Measurements from ENCODE around the gene NFAT5.

NFAT5 gene

DNA sequence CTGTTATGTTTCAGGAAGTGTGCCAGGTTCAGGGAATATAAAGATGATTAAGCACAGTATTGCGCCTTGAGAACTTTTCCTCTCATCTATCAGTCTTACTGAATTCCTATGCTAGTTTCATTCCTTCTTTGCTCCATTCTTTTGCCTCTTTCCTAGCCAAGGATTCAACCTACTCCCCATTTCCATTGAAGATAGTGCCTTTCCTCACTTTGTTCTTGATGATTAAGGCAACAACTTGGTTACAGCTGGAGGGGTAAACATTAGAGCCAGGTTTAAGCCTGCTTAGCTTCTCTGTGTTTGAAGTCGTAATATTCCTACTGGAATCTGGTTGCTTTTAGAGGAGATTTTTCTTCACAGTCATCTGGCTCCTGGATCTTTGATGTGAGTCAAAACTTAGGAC lies 85.5 kb downstream of the NFAT5 start:
- no peak for DNase-seq

DNA sequence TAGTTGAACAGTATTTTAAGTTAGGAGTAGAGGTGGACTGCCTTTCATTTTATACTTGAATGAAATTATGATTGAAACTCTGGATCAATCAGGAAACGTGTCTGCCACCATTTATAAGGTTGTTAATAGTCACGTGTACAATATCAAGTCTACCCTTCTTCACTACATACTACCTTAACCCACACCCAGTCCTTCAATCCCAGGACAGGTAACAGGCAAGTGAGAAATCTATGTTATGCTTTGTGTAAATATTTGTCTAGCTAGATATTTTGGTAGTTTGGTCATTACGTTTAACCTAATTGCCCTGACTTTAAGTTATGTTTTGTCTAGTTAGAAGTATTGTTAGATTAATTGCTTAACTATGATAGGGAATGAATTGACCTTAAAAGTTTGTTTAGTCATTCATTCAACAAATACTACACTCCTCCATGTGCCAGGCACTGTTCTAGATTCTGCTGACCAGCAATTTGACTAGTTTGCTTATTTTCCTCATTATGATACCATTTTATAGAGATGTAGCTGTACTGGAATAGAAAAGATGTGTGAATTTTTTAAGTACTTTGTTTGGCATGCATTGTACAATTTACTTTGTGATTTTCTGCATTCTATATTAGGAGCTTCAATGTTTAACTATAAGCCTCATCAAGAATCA lies 88.6 kb downstream of the NFAT5 start:
- DNase-seq = no peak

GRCh38 chr16:69660166-69660565 lies 94.4 kb downstream of the NFAT5 start:
- no peak for DNase-seq

GRCh38 chr16:69662901-69663300 lies 97.1 kb downstream of the NFAT5 start:
- no peak for DNase-seq

- DNase-seq = no peak
Observed at GRCh38 chr16:69663846-69664245, 98.1 kb downstream of the NFAT5 start.

DNA sequence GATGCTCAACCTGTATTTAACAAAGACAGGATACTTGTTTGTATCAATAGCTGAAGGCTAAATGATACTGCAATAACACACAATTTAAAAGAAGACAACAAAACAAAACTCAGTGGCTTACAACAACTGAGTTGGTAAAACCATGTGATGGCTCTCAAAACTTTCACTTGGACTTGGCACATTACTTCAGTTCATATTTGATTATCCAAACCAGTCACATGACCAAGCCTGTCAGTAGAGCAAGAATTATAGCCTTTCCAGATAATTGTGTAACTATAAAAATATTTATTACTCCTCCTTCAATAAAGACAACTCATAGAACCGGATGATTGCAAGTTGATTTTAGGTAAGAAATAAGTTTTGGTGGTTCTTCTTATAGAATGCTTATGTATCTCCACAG lies 103.8 kb downstream of the NFAT5 start:
- no peak for DNase-seq

DNA sequence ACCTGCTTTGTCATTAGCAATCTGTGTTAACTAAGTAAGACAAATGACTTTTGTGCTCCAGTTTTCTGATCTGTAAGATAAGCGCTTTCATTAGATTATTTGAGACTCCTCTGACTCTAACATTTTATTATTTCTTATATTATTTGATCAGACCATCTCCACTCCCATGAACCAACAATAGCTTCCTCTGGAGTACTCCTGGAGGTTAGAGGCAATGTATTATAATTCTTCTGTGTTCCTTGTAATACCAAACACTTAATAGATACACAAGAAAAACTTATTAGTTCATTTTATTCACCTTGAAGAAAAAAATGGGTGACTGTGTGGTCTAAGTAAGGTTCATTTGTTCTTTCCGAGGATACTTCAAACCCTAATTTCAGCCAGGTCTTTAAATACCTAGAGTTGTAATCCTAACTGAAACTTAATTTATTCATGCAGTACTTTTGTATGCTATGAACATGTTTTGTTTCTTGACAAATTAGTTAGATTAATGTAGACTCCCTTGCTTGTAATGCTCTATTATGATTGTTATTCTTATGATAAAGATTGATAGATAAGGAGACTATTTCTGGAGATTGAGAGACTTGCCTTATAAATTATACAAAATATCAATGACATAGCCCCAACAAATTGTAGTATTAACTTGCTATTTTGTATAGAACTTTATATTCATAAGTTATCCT lies 106.7 kb downstream of the NFAT5 start:
- no peak for DNase-seq

DNA sequence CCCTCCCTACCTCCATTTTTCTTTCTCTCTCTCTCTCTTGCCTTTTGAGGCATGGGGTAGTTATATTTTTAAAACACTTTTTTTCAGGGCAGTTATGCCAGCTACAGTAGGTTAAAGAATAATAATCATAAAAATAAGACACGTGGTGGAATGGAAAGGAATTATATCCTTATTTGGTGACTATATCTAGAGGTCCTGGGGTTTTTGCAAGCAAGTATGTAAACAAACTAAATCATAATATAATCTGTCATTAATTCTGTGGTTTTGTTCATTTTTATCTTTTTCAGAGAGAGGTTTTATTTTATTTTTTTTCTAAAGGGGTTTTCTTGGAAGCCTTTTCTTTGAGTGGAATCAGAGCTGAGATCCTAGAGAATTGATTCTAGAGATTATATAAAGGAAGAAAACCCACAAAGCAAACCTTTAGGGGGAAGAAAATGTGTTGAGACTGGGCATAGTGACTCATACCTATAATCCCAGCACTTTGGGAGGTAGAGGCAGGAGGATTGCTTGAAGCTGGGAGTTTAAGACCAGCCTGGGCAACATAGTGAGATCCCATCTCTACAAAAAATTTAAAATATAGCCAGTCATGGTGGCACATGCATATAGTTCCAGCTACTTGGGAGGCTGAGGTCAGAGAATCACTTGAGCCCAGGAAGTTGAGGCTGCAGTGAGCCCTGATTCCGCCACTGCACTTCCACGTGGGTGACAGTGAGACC lies 107.4 kb downstream of the NFAT5 start:
- DNase-seq = no peak

DNA sequence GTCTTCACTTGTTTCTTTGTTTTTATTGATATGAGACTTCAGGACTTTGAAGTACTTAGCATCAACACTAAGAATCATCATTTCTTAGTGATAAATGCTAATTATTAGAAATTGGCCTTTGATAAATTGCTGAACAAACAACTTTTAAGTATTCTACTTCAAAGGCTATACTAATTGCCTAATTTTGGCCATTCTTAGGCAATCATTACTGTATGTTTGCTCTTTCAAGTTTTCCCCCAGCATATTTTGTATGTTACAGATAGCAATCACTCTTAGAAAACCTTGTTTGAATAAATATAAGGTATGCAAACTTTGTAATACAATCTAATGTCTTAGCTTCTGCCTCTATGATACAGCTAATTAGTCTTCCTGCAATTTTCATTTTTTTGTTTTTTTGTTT lies 114.6 kb downstream of the NFAT5 start:
- no peak for DNase-seq

- no peak for DNase-seq
Observed at GRCh38 chr16:69688589-69688988, 122.8 kb downstream of the NFAT5 start.

DNA sequence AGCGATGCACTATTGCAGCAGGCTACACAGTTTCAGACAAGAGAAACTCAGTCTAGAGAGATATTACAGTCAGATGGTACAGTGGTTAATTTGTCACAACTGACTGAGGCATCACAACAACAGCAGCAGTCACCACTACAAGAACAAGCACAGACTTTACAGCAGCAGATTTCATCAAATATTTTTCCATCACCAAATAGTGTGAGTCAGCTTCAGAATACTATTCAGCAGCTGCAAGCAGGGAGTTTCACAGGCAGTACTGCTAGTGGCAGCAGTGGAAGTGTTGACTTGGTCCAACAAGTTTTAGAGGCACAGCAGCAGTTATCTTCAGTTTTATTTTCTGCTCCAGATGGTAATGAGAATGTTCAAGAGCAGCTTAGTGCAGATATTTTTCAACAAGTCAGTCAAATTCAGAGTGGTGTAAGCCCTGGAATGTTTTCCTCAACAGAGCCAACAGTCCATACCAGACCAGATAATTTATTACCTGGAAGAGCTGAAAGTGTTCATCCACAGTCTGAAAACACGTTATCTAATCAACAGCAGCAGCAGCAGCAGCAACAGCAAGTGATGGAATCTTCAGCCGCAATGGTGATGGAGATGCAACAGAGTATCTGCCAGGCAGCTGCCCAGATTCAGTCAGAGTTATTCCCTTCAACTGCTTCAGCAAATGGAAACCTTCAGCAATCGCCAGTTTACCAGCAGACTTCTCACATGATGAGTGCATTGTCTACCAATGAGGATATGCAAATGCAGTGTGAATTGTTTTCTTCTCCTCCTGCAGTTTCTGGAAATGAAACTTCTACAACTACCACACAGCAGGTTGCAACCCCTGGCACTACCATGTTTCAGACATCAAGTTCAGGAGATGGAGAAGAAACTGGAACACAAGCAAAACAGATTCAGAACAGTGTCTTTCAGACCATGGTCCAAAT lies 126.5 kb downstream of the NFAT5 start:
- DNase-seq = no peak

- no peak for DNase-seq
Observed at GRCh38 chr16:69693916-69694315, 128.2 kb downstream of the NFAT5 start.

- no peak for DNase-seq
Observed at GRCh38 chr16:69698404-69698803, 132.6 kb downstream of the NFAT5 start.

- no peak for DNase-seq
Observed at GRCh38 chr16:69699915-69700314, 134.1 kb downstream of the NFAT5 start.

GRCh38 chr16:69701452-69701851 lies 135.7 kb downstream of the NFAT5 start:
- DNase-seq = no peak

- no peak for DNase-seq
Observed at GRCh38 chr16:69701866-69702265, 136.1 kb downstream of the NFAT5 start.

GRCh38 chr16:69703638-69704037 lies 137.9 kb downstream of the NFAT5 start:
- DNase-seq = no peak

DNA sequence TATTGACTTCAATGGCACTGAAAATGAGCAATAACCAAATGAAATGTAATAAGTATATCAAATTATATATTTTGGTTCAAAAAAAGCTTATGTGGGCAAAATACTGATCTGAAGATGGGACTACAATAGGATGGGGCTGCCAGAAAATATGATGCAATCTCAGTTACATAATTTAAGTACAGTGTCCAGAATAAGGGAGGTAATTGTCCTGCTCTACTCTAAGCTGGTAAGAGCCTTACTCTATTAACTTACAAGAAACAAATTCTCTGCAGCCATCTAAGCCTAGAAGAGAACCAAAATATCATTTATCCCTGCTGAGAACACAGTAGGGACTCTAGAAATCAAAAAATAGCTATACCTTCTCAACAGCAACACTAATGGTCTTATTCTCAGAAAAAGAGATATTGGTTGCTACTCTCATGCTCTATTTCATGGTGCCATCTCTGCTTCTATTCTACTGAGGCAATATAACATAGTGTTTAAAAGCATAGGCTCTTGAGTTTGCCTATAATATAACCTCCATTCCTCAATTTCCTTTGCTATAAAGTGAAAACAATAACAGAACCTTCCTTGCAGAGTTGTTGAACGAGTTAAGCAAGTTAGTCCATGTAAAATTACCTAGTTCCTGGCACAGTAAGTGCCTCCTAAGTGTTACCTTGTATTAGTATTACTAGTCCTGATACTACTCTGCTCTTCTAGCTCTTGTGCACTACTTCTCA lies 140.6 kb downstream of the NFAT5 start:
- DNase-seq = no peak

- DNase-seq = no peak
Observed at GRCh38 chr16:69706975-69707340, 141.2 kb downstream of the NFAT5 start.

- DNase-seq = peak; percentile 42
Observed at GRCh38 chr16:69707920-69708683, 142.3 kb downstream of the NFAT5 start.

- peak; percentile 36 for DNase-seq
Observed at GRCh38 chr16:69709456-69710084, 143.8 kb downstream of the NFAT5 start.
